Sigmoid colon (tissue), 7 donors: ENCODE measurements around the gene ATG4B. TPM values are rescaled to one million over a fixed set of nuclear protein-coding genes. Genes with fewer than 3 reads are reported as not detected.

ENCODE experiments used
- DNase-seq: peaks from one replicate; pipeline ENCODE4 v3.0.0-alpha.2; 2019
- H3K27ac ChIP-seq, 4 donors: fragments of 200-600 bp; sonication (generic); one replicate each; pipeline ENCODE4 v1.5.1; 2016 to 2019; ENCODE audit warnings: mild to moderate bottlenecking in 1 of 4
- H3K27me3 ChIP-seq, 3 donors: fragments of 200-600 bp; sonication (generic); one replicate each; pipeline ENCODE4 v1.5.1; 2019; ENCODE audit warnings: mild to moderate bottlenecking in 1 of 3
- H3K36me3 ChIP-seq, 4 donors: fragments of 200-600 bp; sonication (generic); one replicate each; pipeline ENCODE4 v1.5.1; 2016 to 2019
- H3K4me1 ChIP-seq, 4 donors: fragments of 200-600 bp; sonication (generic); one replicate each; pipeline ENCODE4 v1.5.1; 2017 to 2019
- H3K4me3 ChIP-seq, 4 donors: fragments of 200-600 bp; sonication (generic); one replicate each; pipeline ENCODE4 v1.5.1; 2017 to 2019; ENCODE audit warnings: mild to moderate bottlenecking in 2 of 4, moderate library complexity in 1 of 4
- H3K9me3 ChIP-seq, 4 donors: fragments of 200-600 bp in 3 of 4; sonication (generic) in 3 of 4; one replicate each; pipeline versions ENCODE4 v1.5.1 to v1.6.1; 2013 to 2019
- CTCF ChIP-seq, 4 experiments: fragments of 450-650 bp in 3 of 4; fragments of 200-600 bp in 1 of 4; IDR thresholded peaks; one replicate each; pipeline ENCODE4 v1.5.1; 2016 to 2019; ENCODE audit warnings: antibody characterized with exemption in 4 of 4, mild to moderate bottlenecking in 3 of 4, moderate library complexity in 2 of 4
- EP300 ChIP-seq, 4 donors: sonication (generic); formaldehyde crosslinking; IDR thresholded peaks; one replicate each; pipeline ENCODE4 v1.6.1; 2017; ENCODE audit warnings: antibody characterized with exemption in 4 of 4
- POLR2A ChIP-seq, 2 donors: fragments of 450-650 bp; IDR thresholded peaks; one replicate each; pipeline ENCODE4 v1.6.1; 2016; ENCODE audit warnings: antibody characterized with exemption in 2 of 2, mild to moderate bottlenecking in 2 of 2, moderate library complexity in 2 of 2
- POLR2AphosphoS5 ChIP-seq, 4 donors: sonication (generic); formaldehyde crosslinking; IDR thresholded peaks; one replicate each; pipeline ENCODE4 v1.6.1; 2017; ENCODE audit warnings: antibody characterized with exemption in 4 of 4
- WGBS, 2 donors: extraction: QIAGEN DNeasy Blood & Tissue Kit; methylation state at CpG; one replicate each; pipeline ENCODE4 v1.1.7; 2013; 5-methylcytosine and 5-hydroxymethylcytosine counted together
- intact Hi-C: fragments of 100-400 bp; cut with DNase I; formaldehyde crosslinking; loops from one replicate; pipeline ENCODE4 v1.15.1; 2023
- polyA plus RNA-seq, 3 donors: library from polyadenylated mRNA; stranded (reverse); fragments of 200-250 nt; gene quantifications; one replicate each; pipeline ENCODE4 v1.2.3, GENCODE V29; 2013
- total RNA-seq, 4 donors: library from RNA; depleted of rRNA; stranded (reverse); fragments of >200 nt; gene quantifications; one replicate each; pipeline ENCODE4 v1.1.0, GENCODE V29; 2016
- donor health status: healthy with polysubstance abuse.
- donor health status: Bipolar disorder and iron deficiency.
- donor health status: healthy.

Gene ATG4B
- total and polyA plus RNA-seq, 7 donors: 27.6 to 70.7 (median 40.3) TPM

GRCh38 chr2:241620419-241620769 is 17.1 kb upstream of the ATG4B start:
- no peak for DNase-seq
- 84 to 96% methylated on average over 6 of the region's 6 CpGs for WGBS, 2 donors
- H3K27ac ChIP-seq: no peak overlapping the region
- peaks cover 0 to 4% (median 0%) of the 10 kb centered on the region in 4 donors for H3K4me1 ChIP-seq
- H3K4me3 ChIP-seq: no peak overlapping the region
- no peaks in the 10 kb centered on the region for H3K27me3 ChIP-seq
- intact Hi-C loops: no loop called here
- H3K36me3 ChIP-seq: peaks cover 0 to 7% (median 0%) of the 10 kb centered on the region in 4 donors
- H3K9me3 ChIP-seq: no peaks in the 10 kb centered on the region
- TF ChIP-seq EP300 (IDR thresholded peaks at IDR 0.05): no peak
- no peak for TF ChIP-seq CTCF (IDR thresholded peaks at IDR 0.05)
- no peak for TF ChIP-seq POLR2AphosphoS5 (IDR thresholded peaks at IDR 0.05)
- TF ChIP-seq POLR2A (IDR thresholded peaks at IDR 0.05): no peak

- Histone ChIP-seq H3K27ac (no peak overlapping the region), H3K36me3 (peaks cover 1 to 44% (median 16%) of the 10 kb centered on the region in 4 donors), H3K27me3 (no peaks in the 10 kb centered on the region), H3K4me1 (no peaks in the 10 kb centered on the region), H3K4me3 (no peak overlapping the region), H3K9me3 (no peaks in the 10 kb centered on the region)
- 92 to 94% methylated on average over 10 of the region's 10 CpGs for WGBS, 2 donors
- DNase-seq: peak; percentile 51
- no peak for TF ChIP-seq EP300 (IDR thresholded peaks at IDR 0.05)
- TF ChIP-seq POLR2A (IDR thresholded peaks at IDR 0.05): no peak
- no peak for TF ChIP-seq CTCF (IDR thresholded peaks at IDR 0.05)
- no peak for TF ChIP-seq POLR2AphosphoS5 (IDR thresholded peaks at IDR 0.05)
- intact Hi-C loops: no loop called here
Observed at GRCh38 chr2:241627675-241628074, 9.8 kb upstream of the ATG4B start.

GRCh38 chr2:241629762-241630435 is 7.6 kb upstream of the ATG4B start:
- no peak overlapping the region for H3K27ac ChIP-seq
- H3K4me1 ChIP-seq: peaks cover 0 to 10% (median 7%) of the 10 kb centered on the region in 4 donors
- DNase-seq: peak; percentile 35
- H3K36me3 ChIP-seq: peaks cover 12 to 57% (median 27%) of the 10 kb centered on the region in 4 donors
- H3K9me3 ChIP-seq: no peaks in the 10 kb centered on the region
- H3K4me3 ChIP-seq: no peak overlapping the region
- intact Hi-C loops: loop anchor here (10.0 kb wide), 1 partner anchor 275 kb away; the partner anchor contains the start of gene FARP2
- WGBS, 2 donors: 78 to 81% methylated on average over 11 of the region's 11 CpGs
- no peaks in the 10 kb centered on the region for H3K27me3 ChIP-seq
- TF ChIP-seq EP300 (IDR thresholded peaks at IDR 0.05): no peak
- no peak for TF ChIP-seq POLR2A (IDR thresholded peaks at IDR 0.05)
- TF ChIP-seq CTCF (IDR thresholded peaks at IDR 0.05): no peak
- no peak for TF ChIP-seq POLR2AphosphoS5 (IDR thresholded peaks at IDR 0.05)

GRCh38 chr2:241632478-241633325 is 4.8 kb upstream of the ATG4B start:
- Histone ChIP-seq H3K9me3 (no peaks in the 10 kb centered on the region), H3K4me1 (peaks cover 0 to 25% (median 21%) of the 10 kb centered on the region in 4 donors), H3K27ac (no peak overlapping the region), H3K27me3 (no peaks in the 10 kb centered on the region), H3K4me3 (no peak overlapping the region), H3K36me3 (peaks cover 12 to 48% (median 27%) of the 10 kb centered on the region in 4 donors)
- intact Hi-C loops: loop anchor here (10.0 kb wide), 1 partner anchor 278 kb away; the partner anchor contains the start of gene FARP2
- WGBS, 2 donors: 96 to 97% methylated on average over 39 of the region's 39 CpGs
- peak; percentile 29 for DNase-seq
- TF ChIP-seq POLR2AphosphoS5 (IDR thresholded peaks at IDR 0.05) (no peak), POLR2A (IDR thresholded peaks at IDR 0.05) (no peak), EP300 (IDR thresholded peaks at IDR 0.05) (no peak), CTCF (IDR thresholded peaks at IDR 0.05) (no peak)
